PC-9 (cell line): ENCODE results near the gene POMGNT1.

ENCODE experiments used
- CTCF ChIP-seq: fragments of 200-600 bp; sonication (generic); conservative IDR thresholded peaks from 2 replicates; pipeline ENCODE4 v1.6.1; 2017; ENCODE audit warnings: mixed run types, antibody characterized with exemption, mild to moderate bottlenecking, moderate library complexity
- EZH2 ChIP-seq: fragments of 200-600 bp; sonication (generic); IDR thresholded peaks from 2 replicates; pipeline ENCODE4 v1.8.0; 2017; ENCODE audit warnings: antibody characterized with exemption, low read depth

- TF ChIP-seq CTCF: no peak
- no peak for TF ChIP-seq EZH2
Measured at GRCh38 chr1:46193984-46194570, 4.2 kb downstream of the POMGNT1 start.
